LNCAP (cell line): ENCODE measurements around the gene SARS1.

Experiments
- TF ChIP-seq, protein P1 (sequence below): fragments of 450-650 bp; IDR thresholded peaks from 2 replicates; pipeline ENCODE4 v1.5.1; 2017; ENCODE audit warnings: mild to moderate bottlenecking

SARS1 gene

GRCh38 chr1:109218516-109218915 lies 4.8 kb downstream of the SARS1 start:
- TF ChIP-seq, protein P1, sequence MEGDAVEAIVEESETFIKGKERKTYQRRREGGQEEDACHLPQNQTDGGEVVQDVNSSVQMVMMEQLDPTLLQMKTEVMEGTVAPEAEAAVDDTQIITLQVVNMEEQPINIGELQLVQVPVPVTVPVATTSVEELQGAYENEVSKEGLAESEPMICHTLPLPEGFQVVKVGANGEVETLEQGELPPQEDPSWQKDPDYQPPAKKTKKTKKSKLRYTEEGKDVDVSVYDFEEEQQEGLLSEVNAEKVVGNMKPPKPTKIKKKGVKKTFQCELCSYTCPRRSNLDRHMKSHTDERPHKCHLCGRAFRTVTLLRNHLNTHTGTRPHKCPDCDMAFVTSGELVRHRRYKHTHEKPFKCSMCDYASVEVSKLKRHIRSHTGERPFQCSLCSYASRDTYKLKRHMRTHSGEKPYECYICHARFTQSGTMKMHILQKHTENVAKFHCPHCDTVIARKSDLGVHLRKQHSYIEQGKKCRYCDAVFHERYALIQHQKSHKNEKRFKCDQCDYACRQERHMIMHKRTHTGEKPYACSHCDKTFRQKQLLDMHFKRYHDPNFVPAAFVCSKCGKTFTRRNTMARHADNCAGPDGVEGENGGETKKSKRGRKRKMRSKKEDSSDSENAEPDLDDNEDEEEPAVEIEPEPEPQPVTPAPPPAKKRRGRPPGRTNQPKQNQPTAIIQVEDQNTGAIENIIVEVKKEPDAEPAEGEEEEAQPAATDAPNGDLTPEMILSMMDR, result no peak

- TF ChIP-seq, protein P1, result no peak
These were observed 11.6 kb downstream of the SARS1 start for GRCh38 chr1:109225308-109225707.

GRCh38 chr1:109225711-109226445 lies 12.2 kb downstream of the SARS1 start:
- TF ChIP-seq, protein P1, result no peak

DNA sequence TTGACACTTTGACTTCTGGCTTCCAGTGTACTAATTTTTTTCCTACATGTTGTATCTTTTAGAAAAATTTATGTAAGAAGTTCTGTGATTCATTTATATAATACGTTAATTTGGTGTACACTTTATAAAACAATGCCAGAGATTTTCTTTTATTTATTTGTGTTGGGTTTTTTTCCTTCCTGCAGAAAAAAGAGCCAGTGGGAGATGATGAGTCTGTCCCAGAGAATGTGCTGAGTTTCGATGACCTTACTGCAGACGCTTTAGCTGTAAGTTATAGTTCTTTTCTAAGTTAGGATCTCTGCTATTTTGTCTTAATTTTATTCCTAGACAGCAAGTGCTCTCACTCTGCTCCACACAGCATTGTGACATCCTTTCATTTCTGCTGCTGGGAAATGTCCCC lies 14.4 kb downstream of the SARS1 start:
- TF ChIP-seq, protein P1, result no peak

GRCh38 chr1:109229531-109230127 lies 15.9 kb downstream of the SARS1 start:
- TF ChIP-seq, protein P1, result no peak

DNA sequence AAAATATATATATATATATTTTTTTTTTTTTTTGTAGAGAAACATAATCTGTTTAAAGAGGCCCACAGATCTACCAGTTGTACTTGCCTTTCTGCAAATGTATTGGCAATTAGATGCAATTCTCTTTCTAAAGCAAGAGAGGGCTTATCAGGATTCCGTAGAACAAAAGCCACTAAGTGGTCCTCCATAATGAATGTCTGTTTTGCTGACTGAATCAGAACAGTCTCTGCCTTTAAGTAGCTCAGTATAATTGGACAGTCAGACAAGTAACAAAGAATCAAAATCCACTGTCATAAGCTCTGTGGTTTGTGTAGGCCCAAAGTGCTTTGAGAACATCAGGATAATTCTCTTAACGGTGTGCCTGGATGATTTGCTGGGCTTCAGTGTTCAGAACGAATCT lies 17.3 kb downstream of the SARS1 start:
- TF ChIP-seq, protein P1, result no peak

- TF ChIP-seq, protein P1, result no peak
These were observed 21.4 kb downstream of the SARS1 start for GRCh38 chr1:109235137-109235536.
